ENCODE results near the gene PLA2G4D.
"Not testable (repeated sequence)": the region's sequence is repeated elsewhere in the genome, so short reads cannot be mapped to it uniquely, and the experiment has no call there.

Gene PLA2G4D

GRCh38 chr15:42123546-42123945, 29.2 kb upstream of the PLA2G4D start:
- no peak for DNase-seq

- no peak for DNase-seq
These were observed 27.3 kb upstream of the PLA2G4D start for GRCh38 chr15:42121682-42122081.

- no peak for DNase-seq
These were observed 26.7 kb upstream of the PLA2G4D start for GRCh38 chr15:42121021-42121420.

- no peak for DNase-seq
These were observed 25.9 kb upstream of the PLA2G4D start for GRCh38 chr15:42120285-42120684.

GRCh38 chr15:42119446-42119760, 25.0 kb upstream of the PLA2G4D start:
- DNase-seq = no peak

GRCh38 chr15:42118650-42119445, 24.5 kb upstream of the PLA2G4D start:
- DNase-seq = no peak

- DNase-seq = no peak
These were observed 17.6 kb upstream of the PLA2G4D start for GRCh38 chr15:42111924-42112323.

- no peak for DNase-seq
These were observed 16.0 kb upstream of the PLA2G4D start for GRCh38 chr15:42110367-42110766.

GRCh38 chr15:42108806-42109205, 14.4 kb upstream of the PLA2G4D start:
- no peak for DNase-seq

- no peak for DNase-seq
These were observed 13.8 kb upstream of the PLA2G4D start for GRCh38 chr15:42108189-42108588.

- DNase-seq = no peak
These were observed 13.1 kb upstream of the PLA2G4D start for GRCh38 chr15:42107473-42107872.

GRCh38 chr15:42106288-42106687, 11.9 kb upstream of the PLA2G4D start:
- no peak for DNase-seq

- DNase-seq = no peak
These were observed 9.9 kb upstream of the PLA2G4D start for GRCh38 chr15:42104095-42104891.

GRCh38 chr15:42102646-42103235, 8.4 kb upstream of the PLA2G4D start:
- DNase-seq = no peak

GRCh38 chr15:42101861-42102260, 7.5 kb upstream of the PLA2G4D start:
- no peak for DNase-seq

GRCh38 chr15:42100021-42100800, 5.8 kb upstream of the PLA2G4D start:
- DNase-seq = peak in 1 of 2 donors; percentile 41

- DNase-seq = no peak
These were observed 2.7 kb upstream of the PLA2G4D start for GRCh38 chr15:42097018-42097417.

GRCh38 chr15:42093966-42094365, 396 bp downstream of the PLA2G4D start:
- no peak for DNase-seq

GRCh38 chr15:42092398-42093318, 1.7 kb downstream of the PLA2G4D start:
- no peak for DNase-seq

GRCh38 chr15:42091753-42092397, 2.5 kb downstream of the PLA2G4D start:
- not testable (repeated sequence) for DNase-seq

GRCh38 chr15:42090781-42091180, 3.6 kb downstream of the PLA2G4D start:
- DNase-seq = no peak

All from CD4-positive, alpha-beta T cell treated with Interleukin-4 for 1 hour (primary cell).